HepG2 (cell line): ENCODE measurements around the gene USP10. TPM values are rescaled to one million over a fixed set of nuclear protein-coding genes. Genes with fewer than 3 reads are reported as not detected.

ENCODE experiments used
- ATAC-seq: fragments of 200-7000 bp; cut with Tn5 transposase; 3 replicates; pipeline ENCODE4 v1.9.1; 2020; ENCODE audit warnings: mild to moderate bottlenecking, moderate library complexity
- BruUV-seq: library from RNA; stranded (reverse); fragments of 400-500 nt; replicated peaks from 2 replicates; lab custom pipeline; 2021; lab: Mats Ljungman, UMichigan
- CTCF ChIA-PET: fragments of 300-600 bp; formaldehyde crosslinking; extraction: SDS; loops from one replicate; lab custom pipeline; 2021; ENCODE audit warnings: low total read pairs, inconsistent platforms, low intra/inter-chr PET ratio; lab: Yijun Ruan, JAX
- POLR2A ChIA-PET: fragments of 350-600 bp; sonication (Branson Sonifier 250); formaldehyde crosslinking; loops from one replicate; lab custom pipeline; 2020; ENCODE audit warnings: antibody characterized with exemption, inconsistent platforms; lab: Yijun Ruan, JAX
- DNase-seq: peaks from one replicate; pipeline ENCODE4 v3.0.0-alpha.2; 2015; ENCODE audit warnings: low spot score
- FAIRE-seq: peaks from 3 replicates; lab custom pipeline; 2011; peaks lifted over from hg19 to GRCh38; lab: Jason Lieb, UNC
- H2AFZ ChIP-seq: one replicate; pipeline ENCODE4 v1.6.1; 2011; ENCODE audit warnings: low read length, inconsistent platforms
- H3K27ac ChIP-seq: fragments of 300-600 bp; 3 replicates; pipeline ENCODE4 v1.8.0; 2011; ENCODE audit warnings: mixed run types, mild to moderate bottlenecking, mixed read lengths, low read length, inconsistent platforms; ENCODE audit not compliant: insufficient read depth; ENCODE audit errors: extremely low read length
- H3K27me3 ChIP-seq, 2 experiments: fragments of 200-600 bp in 1 of 2; 2 replicates in 1 of 2; 3 replicates in 1 of 2; pipeline versions ENCODE4 v1.6.0 to v1.8.0; 2011; ENCODE audit warnings: low read length in 2 of 2, mild to moderate bottlenecking in 2 of 2, moderate library complexity in 2 of 2, inconsistent platforms in 1 of 2; ENCODE audit not compliant: insufficient read depth in 2 of 2, control insufficient read depth in 1 of 2
- H3K36me3 ChIP-seq, 2 experiments: fragments of 200-600 bp in 1 of 2; replicated peaks in 1 of 2; 2 replicates in 1 of 2; 3 replicates in 1 of 2; pipeline versions ENCODE4 v1.5.1 to v1.8.0; 2011; ENCODE audit warnings: low read length in 2 of 2, inconsistent platforms in 1 of 2; ENCODE audit not compliant: insufficient read depth in 2 of 2, control insufficient read depth in 1 of 2
- H3K4me1 ChIP-seq: 2 replicates; pipeline ENCODE4 v1.5.1; 2012; ENCODE audit warnings: low read length, inconsistent platforms; ENCODE audit not compliant: insufficient read depth
- H3K4me2 ChIP-seq: 2 replicates; pipeline ENCODE4 v1.6.0; 2011; ENCODE audit warnings: low read depth, low read length, inconsistent platforms
- H3K4me3 ChIP-seq, 3 experiments: fragments of 200-600 bp in 1 of 3; sonication (generic), shearing (Covaris generic) in 1 of 3; replicated peaks in 1 of 3; 2 replicates each; pipeline ENCODE4 v1.5.1; 2011 to 2016; ENCODE audit warnings: low read length in 3 of 3, inconsistent platforms in 2 of 3, low read depth in 2 of 3, mild to moderate bottlenecking in 2 of 3, control low read depth in 1 of 3, mixed read lengths in 1 of 3; ENCODE audit not compliant: insufficient read depth in 1 of 3
- H3K79me2 ChIP-seq: one replicate; pipeline ENCODE4 v1.6.1; 2011; ENCODE audit warnings: low read length, inconsistent platforms; ENCODE audit not compliant: insufficient read depth
- H3K9ac ChIP-seq: 2 replicates; pipeline ENCODE4 v1.6.0; 2011; ENCODE audit warnings: mild to moderate bottlenecking, low read depth, low read length, inconsistent platforms; ENCODE audit not compliant: insufficient read depth
- H3K9me3 ChIP-seq: 2 replicates; pipeline ENCODE4 v1.5.1; 2012; ENCODE audit warnings: mild to moderate bottlenecking, low read length
- H4K20me1 ChIP-seq: 2 replicates; pipeline ENCODE4 v1.6.0; 2011; ENCODE audit warnings: inconsistent platforms, mild to moderate bottlenecking, low read length, moderate library complexity; ENCODE audit not compliant: insufficient read depth
- ATF7-NPFF ChIP-seq: sonication (generic); formaldehyde crosslinking; IDR thresholded peaks from 2 replicates; pipeline ENCODE4 v1.8.1; 2023; ENCODE audit warnings: mild to moderate bottlenecking, low read depth, missing genetic modification reagents, moderate library complexity
- BHLHE40 ChIP-seq: IDR thresholded peaks from 2 replicates; pipeline ENCODE4 v1.6.1; 2011; ENCODE audit warnings: low read length, improper control_type of control experiment
- FOSL2 ChIP-seq: sonication (generic); formaldehyde crosslinking; IDR thresholded peaks from 2 replicates; pipeline ENCODE4 v1.4.0; 2020; ENCODE audit warnings: missing genetic modification reagents
- FOXO1 ChIP-seq: sonication (generic); formaldehyde crosslinking; IDR thresholded peaks from 2 replicates; pipeline ENCODE4 v1.4.0; 2020; ENCODE audit warnings: missing genetic modification reagents
- ISL2 ChIP-seq: sonication (generic); formaldehyde crosslinking; IDR thresholded peaks from 2 replicates; pipeline ENCODE4 v1.5.0; 2020; ENCODE audit warnings: missing genetic modification reagents
- MAF1 ChIP-seq: sonication (generic); formaldehyde crosslinking; IDR thresholded peaks from 2 replicates; pipeline ENCODE4 v1.5.0; 2020; ENCODE audit warnings: missing genetic modification reagents, borderline replicate concordance
- POLR2A ChIP-seq, 2 experiments: IDR thresholded peaks; 2 replicates each; pipeline ENCODE4 v1.6.1; 2011; ENCODE audit warnings: low read depth in 2 of 2, low read length in 2 of 2, mild to moderate bottlenecking in 1 of 2, moderate library complexity in 1 of 2; ENCODE audit not compliant: insufficient read depth in 1 of 2
- PRPF4 ChIP-seq: fragments of 200-400 bp; formaldehyde crosslinking; IDR thresholded peaks from 2 replicates; pipeline ENCODE4 v1.6.1; 2016; ENCODE audit warnings: low read length, low read depth; ENCODE audit not compliant: poor library complexity, severe bottlenecking
- RXRB ChIP-seq: IDR thresholded peaks from 2 replicates; pipeline ENCODE4 v1.6.1; 2016; ENCODE audit warnings: borderline replicate concordance, missing genetic modification reagents, missing compliant biosample characterization
- SIN3A ChIP-seq: IDR thresholded peaks from 2 replicates; pipeline ENCODE4 v1.6.1; 2011; ENCODE audit warnings: low read depth, mild to moderate bottlenecking, control low read depth, low read length, borderline replicate concordance
- ZFX ChIP-seq: sonication (generic); formaldehyde crosslinking; IDR thresholded peaks from 2 replicates; pipeline ENCODE4 v1.4.0; 2020; ENCODE audit warnings: mild to moderate bottlenecking, low read depth, missing genetic modification reagents, moderate library complexity
- ZNF556 ChIP-seq: sonication (generic); formaldehyde crosslinking; IDR thresholded peaks from 2 replicates; pipeline ENCODE4 v1.4.0; 2020; ENCODE audit warnings: mild to moderate bottlenecking, missing genetic modification reagents, borderline replicate concordance
- ZNF607 ChIP-seq: sonication (generic); formaldehyde crosslinking; IDR thresholded peaks from 2 replicates; pipeline ENCODE4 v1.5.1; 2020; ENCODE audit warnings: missing genetic modification reagents, mild to moderate bottlenecking, borderline replicate concordance
- ZNF709 ChIP-seq: sonication (generic); formaldehyde crosslinking; IDR thresholded peaks from 2 replicates; pipeline ENCODE4 v1.5.0; 2020; ENCODE audit warnings: mild to moderate bottlenecking, missing genetic modification reagents
- ZSCAN9 ChIP-seq: IDR thresholded peaks from 2 replicates; pipeline ENCODE4 v1.6.1; 2016; ENCODE audit warnings: borderline replicate concordance
- WGBS: methylation state at CpG from one replicate; pipeline ENCODE4 v1.1.6; 2017; ENCODE audit warnings: low lambda C conversion rate; 5-methylcytosine and 5-hydroxymethylcytosine counted together
- in situ Hi-C: cut with HindIII; loops from 2 replicates; pipeline ENCODE4 v1.10.0; 2017; ENCODE audit warnings: low pct_unique_long_range_greater_than_20kb; ENCODE audit not compliant: extremely low pct_ligation_motif_present
- intact Hi-C: fragments of 100-400 bp; cut with micrococcal nuclease; formaldehyde crosslinking; loops from one replicate; pipeline ENCODE4 v1.10.0; 2022; ENCODE audit not compliant: unreplicated experiment
- polyA plus RNA-seq, 8 experiments: library from polyadenylated mRNA; depleted of rRNA in 3 of 8; stranded (reverse) in 7 of 8; unstranded in 1 of 8; fragments of >200 nt; fragmentation: Illumina TruSeq in 4 of 8; extraction: Trizol in 4 of 8; gene quantifications; 2 replicates each; pipeline versions ENCODE4 v1.2.1 to v1.2.3, GENCODE V29; 2011 to 2016; ENCODE audit warnings: low read depth in 4 of 8, missing spikeins in 1 of 8, mixed read lengths in 1 of 8; ENCODE audit not compliant: insufficient read depth in 1 of 8
- total RNA-seq, 5 experiments: library from RNA; depleted of rRNA; stranded (reverse); fragments of >200 nt; fragmentation: Illumina TruSeq; extraction: Trizol; gene quantifications; 2 replicates each; pipeline ENCODE4 v1.2.3, GENCODE V29; 2016; ENCODE audit warnings: low read depth in 1 of 5
- TF ChIP-seq, protein P1 (sequence below): sonication (generic); formaldehyde crosslinking; IDR thresholded peaks from 2 replicates; pipeline ENCODE4 v1.5.0; 2020; ENCODE audit warnings: mild to moderate bottlenecking, missing genetic modification reagents, borderline replicate concordance
- TF ChIP-seq, protein P2 (sequence below): sonication (generic); formaldehyde crosslinking; IDR thresholded peaks from 2 replicates; pipeline ENCODE4 v1.4.0; 2020; ENCODE audit warnings: mild to moderate bottlenecking, missing genetic modification reagents
- TF ChIP-seq, protein P3 (sequence below): sonication (generic); formaldehyde crosslinking; IDR thresholded peaks from 2 replicates; pipeline ENCODE4 v1.4.0; 2020; ENCODE audit warnings: missing genetic modification reagents

Gene USP10
- total and polyA plus RNA-seq, 2 of the 13 experiments (the other 11 are each of a cell fraction or from before 2014, with no cell fraction given), result 79.1 to 122 TPM

DNA sequence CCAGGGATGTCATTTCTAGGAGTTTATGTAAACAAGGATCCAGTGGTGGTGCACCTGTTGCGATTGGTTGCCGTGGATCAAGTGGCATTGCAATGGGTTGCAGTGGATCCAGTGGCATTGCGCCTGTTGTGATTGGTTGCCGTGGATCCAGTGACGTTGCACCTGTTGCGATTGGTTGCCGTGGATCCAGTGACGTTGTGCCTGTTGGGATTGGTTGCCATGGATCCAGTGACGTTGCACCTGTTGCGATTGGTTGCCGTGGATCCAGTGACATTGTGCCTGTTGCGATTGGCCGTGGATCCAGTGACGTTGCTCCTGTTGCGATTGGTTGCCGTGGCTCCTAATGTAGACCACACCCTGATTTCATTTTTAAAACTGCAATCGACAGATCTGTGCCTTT lies 63.8 kb downstream of the USP10 start (continued):
- peak in 1 of 2 experiments; percentile 34; a peak in 1 of 4 replicates for TF ChIP-seq POLR2A (IDR thresholded peaks at IDR 0.05; ENCODE audit: insufficient read depth in 1 of 2, low read depth in 2 of 2, low read length in 2 of 2)
- TF ChIP-seq ISL2 (CRISPR knock-in tag), result no peak
- TF ChIP-seq BHLHE40, result no peak
- no peak for TF ChIP-seq ZNF607 (CRISPR knock-in tag)
- TF ChIP-seq, all 625 proteins: peak for 4

GRCh38 chr16:84764970-84765369 lies 65.2 kb downstream of the USP10 start:
- Histone ChIP-seq H3K36me3 (peaks cover 48 to 90% of the 10 kb centered on the region in 2 experiments), H3K9me3 (no peaks in the 10 kb centered on the region), H3K9ac (no peak overlapping the region), H3K27ac (no peak overlapping the region), H2AFZ (no peak overlapping the region), H3K4me1 (peaks cover 12% of the 10 kb centered on the region), H3K27me3 (no peaks in the 10 kb centered on the region), H3K79me2 (peaks cover 10% of the 10 kb centered on the region), H3K4me2 (no peak overlapping the region), H4K20me1 (peaks cover 19% of the 10 kb centered on the region), H3K4me3 (no peak overlapping the region)
- WGBS, result 96% methylated on average over 2 of the region's 2 CpGs
- ATAC-seq (no peak), FAIRE-seq (no peak), DNase-seq (no peak)
- POLR2A ChIA-PET, result no interaction called here
- no TSS peak for BruUV-seq
- in situ Hi-C loops (no loop called here), intact Hi-C loops (no loop called here)
- CTCF ChIA-PET, result no interaction called here
- TF ChIP-seq, protein P1, sequence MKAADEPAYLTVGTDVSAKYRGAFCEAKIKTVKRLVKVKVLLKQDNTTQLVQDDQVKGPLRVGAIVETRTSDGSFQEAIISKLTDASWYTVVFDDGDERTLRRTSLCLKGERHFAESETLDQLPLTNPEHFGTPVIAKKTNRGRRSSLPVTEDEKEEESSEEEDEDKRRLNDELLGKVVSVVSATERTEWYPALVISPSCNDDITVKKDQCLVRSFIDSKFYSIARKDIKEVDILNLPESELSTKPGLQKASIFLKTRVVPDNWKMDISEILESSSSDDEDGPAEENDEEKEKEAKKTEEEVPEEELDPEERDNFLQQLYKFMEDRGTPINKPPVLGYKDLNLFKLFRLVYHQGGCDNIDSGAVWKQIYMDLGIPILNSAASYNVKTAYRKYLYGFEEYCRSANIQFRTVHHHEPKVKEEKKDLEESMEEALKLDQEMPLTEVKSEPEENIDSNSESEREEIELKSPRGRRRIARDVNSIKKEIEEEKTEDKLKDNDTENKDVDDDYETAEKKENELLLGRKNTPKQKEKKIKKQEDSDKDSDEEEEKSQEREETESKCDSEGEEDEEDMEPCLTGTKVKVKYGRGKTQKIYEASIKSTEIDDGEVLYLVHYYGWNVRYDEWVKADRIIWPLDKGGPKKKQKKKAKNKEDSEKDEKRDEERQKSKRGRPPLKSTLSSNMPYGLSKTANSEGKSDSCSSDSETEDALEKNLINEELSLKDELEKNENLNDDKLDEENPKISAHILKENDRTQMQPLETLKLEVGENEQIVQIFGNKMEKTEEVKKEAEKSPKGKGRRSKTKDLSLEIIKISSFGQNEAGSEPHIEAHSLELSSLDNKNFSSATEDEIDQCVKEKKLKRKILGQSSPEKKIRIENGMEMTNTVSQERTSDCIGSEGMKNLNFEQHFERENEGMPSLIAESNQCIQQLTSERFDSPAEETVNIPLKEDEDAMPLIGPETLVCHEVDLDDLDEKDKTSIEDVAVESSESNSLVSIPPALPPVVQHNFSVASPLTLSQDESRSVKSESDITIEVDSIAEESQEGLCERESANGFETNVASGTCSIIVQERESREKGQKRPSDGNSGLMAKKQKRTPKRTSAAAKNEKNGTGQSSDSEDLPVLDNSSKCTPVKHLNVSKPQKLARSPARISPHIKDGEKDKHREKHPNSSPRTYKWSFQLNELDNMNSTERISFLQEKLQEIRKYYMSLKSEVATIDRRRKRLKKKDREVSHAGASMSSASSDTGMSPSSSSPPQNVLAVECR (CRISPR knock-in tag), result no peak
- TF ChIP-seq FOSL2, result no peak
- TF ChIP-seq SIN3A, result no peak
- TF ChIP-seq ZNF709 (CRISPR knock-in tag), result no peak
- no peak for TF ChIP-seq RXRB (CRISPR knock-in tag)
- TF ChIP-seq, protein P2, sequence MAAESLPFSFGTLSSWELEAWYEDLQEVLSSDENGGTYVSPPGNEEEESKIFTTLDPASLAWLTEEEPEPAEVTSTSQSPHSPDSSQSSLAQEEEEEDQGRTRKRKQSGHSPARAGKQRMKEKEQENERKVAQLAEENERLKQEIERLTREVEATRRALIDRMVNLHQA (CRISPR knock-in tag), result no peak
- no peak for TF ChIP-seq PRPF4
- TF ChIP-seq ZSCAN9 (CRISPR knock-in tag), result no peak
- no peak for TF ChIP-seq FOXO1
- no peak for TF ChIP-seq MAF1 (CRISPR knock-in tag)
- TF ChIP-seq ZFX (CRISPR knock-in tag), result no peak
- TF ChIP-seq ZNF556 (CRISPR knock-in tag), result no peak
- no peak for TF ChIP-seq ATF7-NPFF (CRISPR knock-in tag)
- TF ChIP-seq, protein P3, sequence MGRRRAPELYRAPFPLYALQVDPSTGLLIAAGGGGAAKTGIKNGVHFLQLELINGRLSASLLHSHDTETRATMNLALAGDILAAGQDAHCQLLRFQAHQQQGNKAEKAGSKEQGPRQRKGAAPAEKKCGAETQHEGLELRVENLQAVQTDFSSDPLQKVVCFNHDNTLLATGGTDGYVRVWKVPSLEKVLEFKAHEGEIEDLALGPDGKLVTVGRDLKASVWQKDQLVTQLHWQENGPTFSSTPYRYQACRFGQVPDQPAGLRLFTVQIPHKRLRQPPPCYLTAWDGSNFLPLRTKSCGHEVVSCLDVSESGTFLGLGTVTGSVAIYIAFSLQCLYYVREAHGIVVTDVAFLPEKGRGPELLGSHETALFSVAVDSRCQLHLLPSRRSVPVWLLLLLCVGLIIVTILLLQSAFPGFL (CRISPR knock-in tag), result no peak
